Vagina (tissue), 2 donors: ENCODE measurements around the gene CDH4. TPM values are rescaled to one million over a fixed set of nuclear protein-coding genes. Genes with fewer than 3 reads are reported as not detected.

Source experiments
- DNase-seq, 2 donors: peaks; one replicate each; pipeline ENCODE4 v3.0.0-alpha.2; 2017; ENCODE audit errors: extremely low spot score in 2 of 2
- H3K27ac ChIP-seq: fragments of 200-600 bp; sonication (generic); one replicate; pipeline ENCODE4 v1.5.1; 2019
- H3K27me3 ChIP-seq: fragments of 200-600 bp; sonication (generic); one replicate; pipeline ENCODE4 v1.5.1; 2019
- H3K36me3 ChIP-seq, 2 donors: fragments of 200-600 bp; sonication (generic); one replicate each; pipeline ENCODE4 v1.5.1; 2017 to 2019
- H3K4me1 ChIP-seq: fragments of 200-600 bp; sonication (generic); one replicate; pipeline ENCODE4 v1.5.1; 2019
- H3K4me3 ChIP-seq, 2 donors: fragments of 200-600 bp; sonication (generic); 1 replicate in 1 of 2; 2 replicates in 1 of 2; pipeline ENCODE4 v1.5.1; 2016 to 2019
- H3K9me3 ChIP-seq: fragments of 200-600 bp; sonication (generic); one replicate; pipeline ENCODE4 v1.5.1; 2019
- CTCF ChIP-seq, 3 experiments: fragments of 450-650 bp in 2 of 3; fragments of 200-600 bp in 1 of 3; sonication (generic) in 1 of 3; IDR thresholded peaks; one replicate each; pipeline ENCODE4 v1.5.1; 2017 to 2019; ENCODE audit warnings: antibody characterized with exemption in 3 of 3, mild to moderate bottlenecking in 2 of 3, moderate library complexity in 2 of 3
- POLR2A ChIP-seq, 2 donors: fragments of 450-650 bp; IDR thresholded peaks; one replicate each; pipeline ENCODE4 v1.6.1; 2017; ENCODE audit warnings: antibody characterized with exemption in 2 of 2, mild to moderate bottlenecking in 2 of 2, moderate library complexity in 2 of 2
- POLR2AphosphoS5 ChIP-seq, 2 donors: sonication (generic); formaldehyde crosslinking; IDR thresholded peaks; one replicate each; pipeline ENCODE4 v1.9.0; 2017; ENCODE audit warnings: antibody characterized with exemption in 2 of 2, mild to moderate bottlenecking in 2 of 2, low read depth in 1 of 2; ENCODE audit not compliant: insufficient read depth in 1 of 2
- intact Hi-C: fragments of 100-400 bp; cut with DNase I; formaldehyde crosslinking; loops from one replicate; pipeline ENCODE4 v1.15.1; 2023
- total RNA-seq: library from RNA; depleted of rRNA; stranded (reverse); fragments of >200 nt; gene quantifications from one replicate; pipeline ENCODE4 v1.2.3, GENCODE V29; 2016

Gene CDH4
- total RNA-seq, 1 donor from 2014 or later, result 0.25 TPM

GRCh38 chr20:61913423-61914225, 661.6 kb downstream of the CDH4 start:
- H3K27ac ChIP-seq, result no peak overlapping the region
- TF ChIP-seq POLR2A (IDR thresholded peaks at IDR 0.05), result no peak
- TF ChIP-seq CTCF (IDR thresholded peaks at IDR 0.05), result no peak
- no peak for TF ChIP-seq POLR2AphosphoS5 (IDR thresholded peaks at IDR 0.05; ENCODE audit: insufficient read depth in 1 of 2, low read depth in 1 of 2)
- H3K4me3 ChIP-seq, result no peak overlapping the region
- no peak for DNase-seq
- no peaks in the 10 kb centered on the region for H3K4me1 ChIP-seq
- no peaks in the 10 kb centered on the region for H3K27me3 ChIP-seq
- no peaks in the 10 kb centered on the region for H3K9me3 ChIP-seq
- intact Hi-C loops, result no loop called here
- no peaks in the 10 kb centered on the region for H3K36me3 ChIP-seq

GRCh38 chr20:61915101-61915500, 663.0 kb downstream of the CDH4 start:
- no peaks in the 10 kb centered on the region for H3K36me3 ChIP-seq
- no peaks in the 10 kb centered on the region for H3K4me1 ChIP-seq
- H3K27ac ChIP-seq, result no peak overlapping the region
- no peaks in the 10 kb centered on the region for H3K9me3 ChIP-seq
- intact Hi-C loops, result no loop called here
- no peak for DNase-seq
- H3K4me3 ChIP-seq, result no peak overlapping the region
- no peaks in the 10 kb centered on the region for H3K27me3 ChIP-seq
- no peak for TF ChIP-seq POLR2A (IDR thresholded peaks at IDR 0.05)
- no peak for TF ChIP-seq CTCF (IDR thresholded peaks at IDR 0.05)
- no peak for TF ChIP-seq POLR2AphosphoS5 (IDR thresholded peaks at IDR 0.05; ENCODE audit: insufficient read depth in 1 of 2, low read depth in 1 of 2)

DNA sequence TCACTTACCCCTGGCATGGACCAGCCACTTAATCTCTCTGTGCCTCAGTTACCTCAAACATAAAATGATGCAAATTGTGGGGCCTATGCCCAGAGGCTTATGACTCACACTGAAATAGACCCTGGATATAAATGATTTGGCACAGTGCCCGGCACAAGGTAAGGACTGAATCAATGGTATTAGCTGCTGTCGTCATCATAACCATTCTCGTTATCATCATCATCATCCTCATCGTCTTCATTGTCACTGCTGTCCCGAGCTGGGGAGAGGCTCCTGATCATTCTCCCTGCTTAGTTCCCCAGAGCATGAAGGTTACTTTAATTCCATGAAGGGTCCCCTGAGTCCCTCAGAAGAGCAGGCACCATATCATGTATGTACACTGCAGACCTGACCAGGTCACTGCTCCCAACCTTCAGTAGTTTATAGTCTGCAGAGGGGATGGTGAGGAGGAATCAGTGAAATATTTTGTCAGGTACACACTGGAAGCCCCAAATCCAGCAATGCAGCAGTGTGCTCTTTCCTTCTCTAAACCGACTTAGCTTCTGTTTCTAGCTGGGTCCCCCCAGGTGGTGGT, 664.3 kb downstream of the CDH4 start:
- H3K36me3 ChIP-seq, result no peaks in the 10 kb centered on the region
- no peaks in the 10 kb centered on the region for H3K9me3 ChIP-seq
- no peak overlapping the region for H3K27ac ChIP-seq
- H3K4me3 ChIP-seq, result no peak overlapping the region
- H3K4me1 ChIP-seq, result no peaks in the 10 kb centered on the region
- no peak for DNase-seq
- no peaks in the 10 kb centered on the region for H3K27me3 ChIP-seq
- TF ChIP-seq POLR2AphosphoS5 (IDR thresholded peaks at IDR 0.05; ENCODE audit: insufficient read depth in 1 of 2, low read depth in 1 of 2) (no peak), CTCF (IDR thresholded peaks at IDR 0.05) (no peak), POLR2A (IDR thresholded peaks at IDR 0.05) (no peak)
- intact Hi-C loops, result no loop called here

GRCh38 chr20:61917474-61918145, 665.5 kb downstream of the CDH4 start:
- no peak overlapping the region for H3K27ac ChIP-seq
- intact Hi-C loops, result no loop called here
- TF ChIP-seq CTCF (IDR thresholded peaks at IDR 0.05) (no peak), POLR2A (IDR thresholded peaks at IDR 0.05) (no peak), POLR2AphosphoS5 (IDR thresholded peaks at IDR 0.05; ENCODE audit: insufficient read depth in 1 of 2, low read depth in 1 of 2) (no peak)
- no peaks in the 10 kb centered on the region for H3K36me3 ChIP-seq
- H3K27me3 ChIP-seq, result no peaks in the 10 kb centered on the region
- no peak overlapping the region for H3K4me3 ChIP-seq
- no peaks in the 10 kb centered on the region for H3K4me1 ChIP-seq
- no peak for DNase-seq
- no peaks in the 10 kb centered on the region for H3K9me3 ChIP-seq
